SH-SY5Y (cell line): Measurements from ENCODE around the gene GP1BB.

Source experiments
- GATA2 ChIP-seq: IDR thresholded peaks from 2 replicates; pipeline ENCODE4 v1.6.1; 2011; ENCODE audit warnings: mild to moderate bottlenecking, low read depth, low read length
- GATA3 ChIP-seq: IDR thresholded peaks from 2 replicates; pipeline ENCODE4 v1.6.1; 2011; ENCODE audit warnings: low read depth, mild to moderate bottlenecking, low read length, moderate library complexity

Gene GP1BB

GRCh38 chr22:19737846-19738663, 14.7 kb downstream of the GP1BB start:
- no peak for TF ChIP-seq GATA2

- TF ChIP-seq GATA2 = no peak
These were observed 15.5 kb downstream of the GP1BB start for GRCh38 chr22:19738664-19739447.

GRCh38 chr22:19739448-19739895, 16.1 kb downstream of the GP1BB start:
- TF ChIP-seq GATA2 = no peak
- no peak for TF ChIP-seq GATA3

- TF ChIP-seq GATA3 (no peak), GATA2 (no peak)
These were observed 16.6 kb downstream of the GP1BB start for GRCh38 chr22:19739911-19740449.

- TF ChIP-seq GATA2 (no peak), GATA3 (no peak)
These were observed 17.2 kb downstream of the GP1BB start for GRCh38 chr22:19740586-19740985.

- TF ChIP-seq GATA2 (no peak), GATA3 (no peak)
These were observed 17.7 kb downstream of the GP1BB start for GRCh38 chr22:19741053-19741452.

GRCh38 chr22:19742160-19743066, 19.1 kb downstream of the GP1BB start:
- no peak for TF ChIP-seq GATA3
- TF ChIP-seq GATA2 = no peak

- TF ChIP-seq GATA3 (no peak), GATA2 (no peak)
These were observed 19.7 kb downstream of the GP1BB start for GRCh38 chr22:19743081-19743480.

- TF ChIP-seq GATA3 (no peak), GATA2 (no peak)
These were observed 20.3 kb downstream of the GP1BB start for GRCh38 chr22:19743651-19744050.

- no peak for TF ChIP-seq GATA3
- no peak for TF ChIP-seq GATA2
These were observed 21.1 kb downstream of the GP1BB start for GRCh38 chr22:19744350-19745006.

- TF ChIP-seq GATA3 = no peak
- TF ChIP-seq GATA2 = no peak
These were observed 22.1 kb downstream of the GP1BB start for GRCh38 chr22:19745155-19746101.

- TF ChIP-seq GATA2 (no peak), GATA3 (no peak)
These were observed 23.4 kb downstream of the GP1BB start for GRCh38 chr22:19746726-19747125.
